ENCODE measurements around the gene ANKRD62.
"Not testable (repeated sequence)": the region's sequence is repeated elsewhere in the genome, so short reads cannot be mapped to it uniquely, and the experiment has no call there.

The ANKRD62 gene

DNA sequence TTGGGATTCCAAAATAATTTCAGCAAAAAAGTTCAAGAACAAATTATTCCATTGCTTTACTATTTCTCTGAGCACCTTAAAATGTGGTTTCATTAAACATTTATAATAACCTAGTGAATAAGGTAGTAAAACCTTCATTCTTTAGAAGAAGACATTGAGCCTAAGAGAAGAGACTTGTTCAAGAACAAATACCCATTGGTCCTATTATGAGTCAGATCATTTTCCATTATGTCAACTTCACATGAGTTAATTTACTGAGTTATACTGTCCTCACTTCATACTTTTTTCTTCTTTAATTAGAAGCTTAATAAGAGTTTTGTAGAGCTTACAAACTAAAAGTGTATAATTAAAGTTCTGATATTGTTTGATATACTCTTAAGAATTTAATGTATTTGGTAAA is 5.5 kb downstream of the ANKRD62 start:
- no peak for DNase-seq (ENCODE audit: low spot score)

DNA sequence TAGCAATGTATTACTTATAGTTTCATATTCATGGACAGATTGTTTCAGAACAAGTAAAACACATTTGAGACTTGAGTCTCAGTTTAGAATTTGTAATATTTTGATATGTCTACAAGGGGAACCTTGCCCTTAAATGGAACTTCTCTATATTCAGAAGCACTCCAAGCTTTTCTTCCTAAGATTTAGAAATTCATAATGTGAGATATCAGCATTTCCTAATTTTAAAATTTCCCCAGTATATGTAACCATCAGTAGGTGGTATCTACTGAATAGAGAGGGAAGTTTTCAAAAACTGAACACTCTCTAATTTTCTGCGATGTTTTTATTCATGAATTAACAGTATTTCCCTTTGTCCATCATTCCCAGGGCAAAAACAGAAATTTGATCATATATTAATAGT is 7.6 kb downstream of the ANKRD62 start:
- no peak for DNase-seq (ENCODE audit: low spot score)

DNA sequence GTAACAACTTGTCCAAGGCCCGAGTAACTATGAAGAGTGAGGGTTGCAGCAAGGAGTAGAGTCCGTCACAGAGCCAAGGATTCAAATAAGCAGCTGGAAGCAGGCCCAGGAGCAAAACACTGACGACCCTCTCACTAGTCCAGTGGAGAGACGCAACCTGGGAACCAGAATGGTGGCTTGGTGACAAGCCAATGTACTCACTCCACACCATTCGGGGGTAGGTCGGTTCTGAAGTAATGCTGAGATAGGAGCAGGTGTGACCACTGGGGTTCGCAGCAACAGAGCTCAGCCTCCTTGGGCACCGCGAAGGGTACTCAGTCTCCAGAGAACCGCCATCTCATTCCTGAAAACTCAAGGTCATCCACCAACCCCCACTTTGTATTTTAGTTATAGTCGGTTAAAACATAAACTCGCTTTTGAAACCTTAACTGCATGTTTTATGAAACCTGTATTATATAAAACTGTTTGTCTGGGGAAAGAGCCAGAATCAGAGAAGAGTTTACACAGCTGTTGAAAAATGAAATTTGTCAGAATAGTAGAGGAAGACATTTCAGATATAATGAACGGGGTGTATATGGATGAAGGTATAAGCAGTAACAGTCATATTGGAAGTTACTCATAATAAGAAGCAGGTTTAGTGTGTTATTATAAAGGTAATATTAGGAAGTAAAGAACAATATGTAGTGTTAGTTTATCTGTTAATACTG is 8.6 kb downstream of the ANKRD62 start:
- DNase-seq (ENCODE audit: low spot score), result no peak

DNA sequence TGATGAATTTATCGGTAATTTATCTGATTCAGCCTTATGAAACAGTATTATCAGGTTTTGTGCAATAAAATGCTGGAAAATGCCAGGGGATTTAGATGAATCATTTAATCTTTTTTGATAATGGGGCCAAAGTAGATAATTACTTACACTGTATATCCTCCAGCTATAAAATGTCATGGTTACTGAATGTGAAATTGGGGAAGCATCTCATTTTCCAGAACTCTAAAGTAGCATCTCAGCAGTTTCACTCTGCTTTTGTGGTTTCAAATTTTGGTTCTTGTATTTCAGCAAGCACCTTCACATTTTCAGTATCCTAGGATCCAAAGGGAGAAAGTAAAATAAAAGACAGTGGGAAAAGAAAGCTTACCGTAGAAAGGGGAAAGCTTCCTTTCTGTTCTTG is 12.8 kb downstream of the ANKRD62 start:
- DNase-seq (ENCODE audit: low spot score), result peak; percentile 31

DNA sequence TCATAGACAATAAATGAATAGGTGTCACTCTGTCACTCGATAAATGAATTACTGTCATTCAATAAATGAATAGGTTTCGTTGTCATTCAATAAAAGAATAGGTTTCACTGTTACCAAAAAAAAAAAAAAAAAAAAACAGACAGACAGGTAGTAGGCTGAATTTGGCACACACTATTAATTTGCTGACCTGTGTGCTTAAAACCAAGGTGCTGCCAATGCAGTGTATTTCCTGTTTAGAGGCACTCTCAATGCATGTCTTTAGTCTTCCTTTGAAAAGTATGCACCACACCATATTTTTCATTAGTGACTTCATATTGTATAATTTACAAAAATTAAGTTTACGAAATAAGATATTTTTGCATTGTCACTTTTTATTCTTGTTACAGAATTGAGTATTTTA is 16.2 kb downstream of the ANKRD62 start:
- DNase-seq (ENCODE audit: low spot score), result no peak

DNA sequence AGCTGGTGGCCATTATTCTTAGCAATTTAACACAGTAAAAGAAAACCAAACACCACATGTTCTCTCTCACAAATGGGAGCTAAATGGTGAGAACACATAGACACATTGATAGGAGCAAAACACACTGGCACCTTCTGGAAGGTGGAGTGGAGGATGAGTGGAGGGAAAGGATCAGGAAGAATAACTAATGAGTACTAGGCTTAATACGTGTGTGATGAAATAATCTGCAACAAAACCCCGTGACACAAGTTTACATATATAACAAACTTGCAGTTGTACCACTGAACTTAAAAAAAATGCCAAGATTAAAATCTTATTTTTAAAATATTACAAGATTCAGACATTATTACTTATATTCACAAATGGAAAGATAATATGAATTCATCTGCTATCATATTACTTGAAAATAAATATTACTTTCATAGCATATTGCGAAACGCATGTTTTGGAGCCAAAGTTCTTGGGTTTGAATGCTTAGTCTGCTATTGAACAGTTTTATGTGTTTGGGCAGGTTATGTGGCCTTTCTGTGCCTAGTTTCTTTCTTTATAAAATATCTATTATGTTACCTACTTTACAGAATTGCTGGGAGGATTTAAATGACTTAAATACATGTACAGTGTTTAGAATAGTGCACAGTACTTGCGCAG is 20.5 kb downstream of the ANKRD62 start:
- no peak for DNase-seq (ENCODE audit: low spot score)

DNA sequence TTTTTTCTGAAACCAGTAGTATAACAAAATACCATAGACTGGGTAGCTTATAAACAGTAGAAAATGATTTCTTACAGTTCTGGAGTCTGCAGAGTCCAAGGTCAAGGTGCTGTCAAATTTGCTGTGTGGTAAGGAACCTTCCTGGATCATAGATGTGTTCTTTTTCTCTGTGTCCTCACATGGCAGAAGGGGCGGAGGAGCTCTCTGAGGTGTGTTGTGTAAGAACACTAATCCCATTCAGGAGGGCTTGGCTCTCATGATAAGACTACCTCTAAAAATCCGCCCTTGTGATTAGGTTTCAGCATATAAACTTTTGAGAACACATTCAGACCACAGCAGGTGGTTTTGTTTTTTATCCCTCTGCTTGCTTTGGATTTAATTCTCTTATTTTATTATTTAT is 25.7 kb downstream of the ANKRD62 start:
- DNase-seq (ENCODE audit: low spot score), result no peak

DNA sequence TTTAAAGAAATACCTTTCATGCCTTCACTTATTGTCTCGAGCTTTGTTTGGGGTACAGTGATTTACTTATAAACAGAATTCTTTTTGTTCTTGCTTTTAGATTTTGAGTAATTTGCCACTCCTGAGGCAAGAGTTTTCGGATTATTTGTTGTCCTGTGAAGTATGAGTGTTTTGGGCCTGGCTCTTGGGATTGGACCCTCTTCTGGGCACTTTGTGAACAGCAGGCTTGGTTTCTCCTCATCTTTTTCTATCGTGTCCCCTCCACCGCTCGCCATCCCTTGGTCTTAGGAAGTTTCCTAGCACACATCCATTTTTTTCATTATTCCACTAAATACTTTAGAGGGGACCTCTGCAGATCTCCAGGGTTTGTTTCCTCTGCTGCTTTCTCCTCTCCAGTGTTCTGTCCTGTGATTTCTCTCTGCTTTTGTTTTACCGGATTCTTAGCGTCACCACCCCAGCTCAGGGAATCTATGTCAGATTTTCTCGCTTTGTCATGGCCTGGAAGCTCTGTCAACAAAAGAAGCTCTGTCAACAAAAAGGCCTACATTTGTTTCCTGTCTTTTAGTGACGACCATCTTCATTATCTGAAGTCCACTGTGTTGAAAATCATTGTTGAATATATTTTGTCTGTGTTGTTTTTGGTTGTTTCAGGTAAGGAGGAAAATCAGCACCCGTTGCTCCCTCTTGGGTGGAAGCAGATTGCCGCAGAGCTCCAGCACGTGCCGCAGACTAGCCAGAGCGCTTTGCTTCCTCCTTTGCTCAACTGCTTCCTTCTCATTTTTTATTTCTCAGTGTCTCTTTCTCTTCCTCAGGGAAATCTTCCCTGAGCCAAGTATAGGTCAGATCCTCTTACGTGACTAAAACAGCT is 27.8 kb downstream of the ANKRD62 start:
- peak; percentile 20 for DNase-seq (ENCODE audit: low spot score)

DNA sequence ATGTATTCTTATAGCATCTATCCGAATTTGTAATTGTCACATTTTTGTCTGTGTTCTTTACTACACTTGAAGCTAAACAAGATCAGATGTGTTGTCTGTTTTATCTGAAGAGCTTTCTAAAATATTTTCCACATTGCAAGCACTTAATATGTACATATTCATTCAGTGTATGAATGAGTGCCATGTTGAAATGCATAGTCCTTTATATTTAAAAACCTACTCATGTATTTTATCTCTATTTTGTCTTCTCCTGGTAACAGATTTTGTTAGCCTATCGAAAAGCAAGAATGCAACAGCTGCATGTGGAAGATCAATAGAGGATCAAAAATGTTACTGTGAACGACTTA is 28.4 kb downstream of the ANKRD62 start:
- not testable (repeated sequence) for DNase-seq (ENCODE audit: low spot score)

DNA sequence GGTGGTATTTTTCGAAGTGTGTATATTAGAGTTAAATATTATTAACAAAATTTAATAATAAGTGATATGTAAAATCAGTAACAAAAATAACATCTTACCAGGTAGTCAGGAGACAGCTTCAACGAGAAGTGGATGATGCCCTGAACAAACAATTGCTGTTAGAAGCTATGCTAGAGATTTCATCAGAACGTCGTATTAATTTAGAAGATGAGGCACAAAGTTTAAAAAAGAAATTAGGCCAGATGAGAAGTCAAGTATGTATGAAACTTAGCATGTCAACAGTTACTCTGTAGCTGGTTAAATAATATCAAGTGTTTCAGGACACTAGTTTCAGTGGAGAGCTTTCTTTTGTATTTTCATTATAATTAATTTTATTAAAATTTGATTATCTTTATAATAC is 34.0 kb downstream of the ANKRD62 start:
- not testable (repeated sequence) for DNase-seq (ENCODE audit: low spot score)

DNA sequence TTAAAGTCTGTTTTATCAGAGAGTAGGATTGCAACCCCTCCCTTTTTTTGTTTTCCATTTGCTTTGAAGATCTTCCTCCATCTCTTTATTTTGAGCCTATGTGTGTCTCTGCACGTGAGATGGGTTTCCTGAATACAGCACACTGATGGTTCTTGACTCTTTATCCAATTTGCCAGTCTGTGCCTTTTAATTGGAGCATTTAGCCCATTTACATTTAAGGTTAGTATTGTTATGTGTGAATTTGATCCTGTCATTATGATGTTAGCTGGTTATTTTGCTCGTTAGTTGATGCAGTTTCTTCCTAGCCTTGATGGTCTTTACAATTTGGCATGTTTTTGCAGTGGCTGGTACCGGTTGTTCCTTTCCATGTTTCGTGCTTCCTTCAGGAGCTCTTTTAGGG is 45.2 kb downstream of the ANKRD62 start:
- DNase-seq (ENCODE audit: low spot score), result not testable (repeated sequence)

DNA sequence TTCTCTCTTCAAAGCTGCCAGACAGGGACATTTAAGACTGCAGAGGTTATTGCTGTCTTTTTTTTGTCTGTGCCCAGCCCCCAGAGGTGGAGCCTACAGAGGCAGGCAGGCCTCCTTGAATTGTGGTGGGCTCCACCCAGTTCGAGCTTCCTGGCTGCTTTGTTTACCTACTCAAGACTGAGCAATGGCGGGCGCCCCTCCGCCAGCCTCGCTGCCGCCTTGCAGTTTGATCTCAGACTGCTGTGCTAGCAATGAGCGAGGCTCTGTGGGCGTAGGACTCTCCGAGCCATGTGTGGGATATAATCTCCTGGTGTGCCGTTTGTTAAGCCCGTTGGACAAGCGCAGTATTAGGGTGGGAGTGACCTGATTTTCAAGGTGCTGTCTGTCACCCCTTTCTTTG is 47.2 kb downstream of the ANKRD62 start:
- not testable (repeated sequence) for DNase-seq (ENCODE audit: low spot score)

DNA sequence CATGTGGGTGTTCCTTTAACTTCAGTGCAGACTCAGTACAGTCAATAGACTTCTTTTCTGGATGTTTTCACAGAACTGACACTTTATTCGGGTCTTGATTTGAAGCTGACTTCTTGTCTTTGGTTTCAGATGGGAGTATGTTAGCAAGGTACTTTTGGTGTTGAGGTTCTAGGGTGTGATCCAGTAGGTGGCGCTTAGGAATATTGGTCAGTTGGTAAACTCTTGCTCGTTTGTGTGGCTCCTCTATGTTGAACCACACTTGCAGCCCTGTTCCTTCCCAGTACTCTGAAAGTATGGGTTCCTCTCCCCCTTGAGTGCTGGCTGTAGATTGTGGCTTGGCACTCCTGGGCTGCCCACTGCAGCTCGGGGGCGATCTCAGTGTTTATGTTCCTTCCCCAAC is 48.1 kb downstream of the ANKRD62 start:
- DNase-seq (ENCODE audit: low spot score), result not testable (repeated sequence)

DNA sequence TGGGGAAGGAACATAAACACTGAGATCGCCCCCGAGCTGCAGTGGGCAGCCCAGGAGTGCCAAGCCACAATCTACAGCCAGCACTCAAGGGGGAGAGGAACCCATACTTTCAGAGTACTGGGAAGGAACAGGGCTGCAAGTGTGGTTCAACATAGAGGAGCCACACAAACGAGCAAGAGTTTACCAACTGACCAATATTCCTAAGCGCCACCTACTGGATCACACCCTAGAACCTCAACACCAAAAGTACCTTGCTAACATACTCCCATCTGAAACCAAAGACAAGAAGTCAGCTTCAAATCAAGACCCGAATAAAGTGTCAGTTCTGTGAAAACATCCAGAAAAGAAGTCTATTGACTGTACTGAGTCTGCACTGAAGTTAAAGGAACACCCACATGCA is 55.8 kb downstream of the ANKRD62 start:
- DNase-seq (ENCODE audit: low spot score), result not testable (repeated sequence)

DNA sequence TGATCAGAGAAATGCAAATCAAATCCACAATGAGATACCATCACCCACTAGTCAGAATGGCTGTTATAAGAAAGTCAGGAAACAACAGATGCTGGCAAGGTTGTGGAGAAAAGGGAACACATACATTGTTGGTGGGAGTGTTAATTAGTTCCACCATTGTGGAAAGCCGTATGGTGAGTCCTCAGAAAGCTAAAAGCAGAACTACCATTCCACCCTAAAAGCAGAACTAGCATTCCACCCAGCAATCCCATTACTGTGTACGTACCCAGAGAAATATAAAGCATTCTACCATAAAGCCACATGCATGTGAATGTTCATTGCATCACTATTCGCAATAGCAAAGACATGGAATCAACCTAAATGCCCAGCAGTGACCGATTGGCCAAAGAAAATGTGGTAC is 60.7 kb downstream of the ANKRD62 start:
- DNase-seq (ENCODE audit: low spot score), result no peak

DNA sequence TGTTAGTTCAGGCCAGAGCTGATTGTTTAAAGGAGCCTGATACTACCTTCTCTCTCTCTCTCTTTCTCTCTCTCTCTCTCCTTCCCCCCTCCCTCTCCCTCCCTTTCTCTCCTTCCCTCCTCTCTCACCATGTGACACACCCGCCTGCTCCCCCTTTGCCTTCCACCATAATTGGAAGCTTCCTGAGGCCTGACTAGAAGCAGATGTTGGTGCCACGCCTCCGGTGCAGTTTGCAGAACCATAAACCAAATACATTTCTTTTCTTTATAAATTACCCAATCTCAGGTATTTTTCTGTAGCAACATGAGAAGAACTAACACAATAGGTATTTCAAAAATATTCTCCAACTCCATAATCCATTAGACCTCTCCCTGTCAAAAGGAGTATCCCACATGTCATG is 62.4 kb downstream of the ANKRD62 start:
- no peak for DNase-seq (ENCODE audit: low spot score)

DNA sequence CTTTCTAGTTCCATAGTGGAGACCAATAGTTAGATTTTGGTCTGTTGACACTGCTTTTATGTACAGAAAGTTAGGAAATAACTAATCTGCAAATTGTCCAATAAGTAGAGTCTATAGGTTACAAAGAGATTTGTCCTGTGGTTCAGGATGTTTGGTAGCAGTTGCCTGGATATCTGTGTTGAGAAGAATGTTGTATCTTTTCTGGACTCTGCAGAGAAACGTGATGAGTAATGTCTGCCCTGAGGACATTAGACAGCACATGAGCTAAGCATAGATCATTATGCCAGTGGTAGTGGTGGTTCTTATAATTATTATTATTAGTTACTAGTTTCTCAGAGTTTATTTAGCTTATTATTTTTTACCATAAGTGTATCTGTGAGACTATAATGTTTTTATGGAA is 65.8 kb downstream of the ANKRD62 start:
- no peak for DNase-seq (ENCODE audit: low spot score)

DNA sequence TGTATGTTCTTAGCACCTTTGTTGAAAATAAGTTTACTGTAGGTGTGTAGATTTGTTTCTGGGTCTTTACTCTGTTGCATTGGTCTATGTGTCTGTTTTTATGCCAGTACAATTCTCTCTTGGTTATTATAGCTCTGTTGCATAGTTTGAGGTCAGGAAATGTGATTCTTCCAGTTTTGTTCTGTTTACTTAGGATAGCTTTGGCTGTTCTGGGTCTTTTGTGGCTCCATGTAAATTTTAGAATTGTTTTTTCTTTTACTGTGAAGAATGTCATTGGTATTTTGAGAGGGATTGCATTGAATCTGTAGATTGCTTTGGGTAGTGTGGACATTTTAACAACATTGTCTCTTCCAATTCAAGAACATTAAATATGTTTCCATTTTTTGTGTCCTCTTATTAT is 69.1 kb downstream of the ANKRD62 start:
- DNase-seq (ENCODE audit: low spot score), result no peak

DNA sequence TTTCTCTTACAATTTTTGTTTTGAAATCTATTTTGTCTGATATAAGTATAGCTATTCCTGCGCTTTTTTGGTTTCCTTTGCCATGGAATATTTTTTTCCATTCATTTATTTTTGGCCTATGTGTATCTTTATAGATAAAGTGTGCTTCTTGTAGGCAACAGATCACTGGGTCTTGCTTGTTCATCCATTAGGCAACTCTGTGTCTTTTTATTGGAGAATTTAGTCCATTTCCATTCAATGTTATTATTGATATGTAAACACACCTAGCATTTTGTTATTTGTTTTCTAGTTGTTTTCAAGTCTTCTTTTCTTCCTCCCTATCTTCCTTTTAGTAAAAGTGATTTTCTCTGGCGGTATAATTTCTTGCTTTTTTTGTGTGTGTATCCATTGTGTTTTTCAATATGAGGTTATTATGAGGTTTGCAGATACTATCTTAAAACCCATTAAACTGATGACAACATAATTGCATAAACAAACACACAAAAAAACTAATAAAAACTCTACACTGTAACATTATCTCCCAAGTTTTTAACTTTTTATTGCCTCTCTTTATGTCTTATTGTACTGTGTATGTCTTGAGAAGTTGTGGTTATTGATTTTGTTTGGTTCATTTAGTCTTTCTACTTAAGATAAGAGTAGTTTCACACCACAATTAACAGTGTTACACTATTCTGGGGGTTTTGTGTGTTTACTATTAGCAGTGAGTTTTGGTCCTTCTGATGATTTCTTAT is 71.6 kb downstream of the ANKRD62 start:
- DNase-seq (ENCODE audit: low spot score), result no peak

Measured in pons (tissue), 1 donor.